GM21390 (cell line): ENCODE results near the gene IFITM5.
"Not testable (repeated sequence)": the region's sequence is repeated elsewhere in the genome, so short reads cannot be mapped to it uniquely, and the experiment has no call there.

Source experiments
- ATAC-seq: cut with Tn5 transposase; IDR thresholded peaks from one replicate; pipeline ENCODE4 v1.9.1; 2021; ENCODE audit not compliant: unreplicated experiment

The IFITM5 gene

DNA sequence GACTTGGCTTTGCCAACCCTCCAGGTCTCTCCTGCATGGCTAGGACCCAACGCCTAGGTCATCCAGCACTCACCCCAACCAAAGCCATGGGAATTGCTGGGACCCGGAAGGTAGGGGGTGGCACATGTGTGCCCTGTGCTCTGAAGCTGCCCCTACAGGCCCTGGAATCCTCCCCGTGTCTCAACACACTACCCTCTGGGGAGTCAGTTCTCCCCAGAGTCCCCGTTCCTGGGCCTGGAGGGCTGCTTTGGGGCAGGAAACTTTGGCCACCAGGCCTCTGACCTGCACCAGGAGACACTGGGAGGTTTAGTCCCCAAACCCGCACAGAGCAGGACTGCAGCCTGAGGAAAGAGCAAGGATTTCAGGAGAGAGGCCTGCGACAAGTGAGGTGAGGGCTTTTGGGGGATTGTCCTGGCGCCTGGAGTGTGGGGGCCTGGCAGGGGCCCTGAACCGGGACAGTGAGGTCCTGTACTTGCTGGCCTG, 14.0 kb upstream of the IFITM5 start:
- no peak for ATAC-seq

- ATAC-seq: no peak
Measured at GRCh38 chr11:312092-312816, 12.9 kb upstream of the IFITM5 start.

DNA sequence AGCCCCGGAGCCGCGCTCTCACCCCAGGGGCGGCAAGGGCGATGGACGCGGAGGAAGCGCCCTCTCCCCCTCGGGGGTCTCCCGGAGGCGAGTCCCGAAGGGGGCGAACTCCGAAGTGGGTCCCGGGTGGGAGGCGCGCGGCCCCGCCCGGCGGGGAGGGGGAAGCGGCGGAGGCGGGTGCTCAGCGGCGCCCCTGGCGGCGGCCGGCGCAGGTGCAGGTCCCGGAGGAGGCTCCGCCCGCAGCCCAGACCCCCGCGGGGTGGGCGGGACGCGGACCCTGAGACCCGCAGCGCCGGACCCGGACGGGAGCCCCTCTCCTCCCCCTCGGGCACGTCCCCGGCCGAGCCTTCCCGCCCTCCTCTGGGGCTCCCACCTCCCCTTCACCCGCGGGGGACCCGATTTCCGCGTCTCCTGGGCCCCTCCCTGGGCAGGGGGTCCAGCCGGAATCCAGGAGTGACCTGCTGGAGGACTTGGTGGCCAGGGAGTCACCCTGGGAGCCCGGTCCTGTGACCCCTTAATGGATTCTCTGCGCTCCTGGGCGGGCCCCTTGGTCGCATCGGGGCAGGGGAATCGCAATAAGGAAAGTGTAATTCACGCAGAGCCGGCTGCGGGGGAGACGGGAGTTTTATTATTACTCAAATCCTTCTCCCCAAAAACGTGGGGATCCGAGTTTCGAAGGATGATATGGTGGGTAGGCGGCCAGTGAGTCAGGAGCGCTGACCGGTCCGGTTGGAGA, 11.9 kb upstream of the IFITM5 start:
- ATAC-seq: not testable (repeated sequence)

DNA sequence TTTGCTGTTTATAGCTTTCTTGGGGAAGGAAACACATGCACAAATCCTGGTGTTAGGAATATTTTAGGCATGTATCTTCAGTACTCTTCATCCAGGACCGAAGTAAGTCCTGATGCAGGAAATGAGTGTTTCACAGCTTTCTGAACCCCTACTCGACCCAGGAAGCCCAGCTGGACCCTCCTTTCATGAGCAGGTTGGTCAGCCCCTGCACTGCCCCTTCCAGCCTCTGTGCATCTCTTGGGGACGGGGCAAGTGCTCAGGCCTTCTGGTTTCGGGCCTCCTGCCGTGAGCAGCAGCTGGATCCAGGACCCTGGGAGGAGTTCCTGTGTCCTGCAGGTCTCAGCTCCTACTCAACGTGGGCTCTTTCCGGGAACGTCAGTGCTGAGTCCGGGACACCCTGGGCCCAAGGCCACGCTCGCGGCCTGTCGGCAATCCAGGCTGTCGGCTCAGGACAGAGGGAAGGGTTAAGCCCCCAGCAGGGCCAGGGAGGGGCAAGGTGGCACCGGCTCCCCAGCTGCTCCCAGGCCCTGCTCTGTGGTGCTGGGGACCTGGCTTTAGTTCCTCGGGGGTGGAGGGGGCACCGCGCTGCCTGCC, 10.8 kb upstream of the IFITM5 start:
- ATAC-seq: not testable (repeated sequence)

DNA sequence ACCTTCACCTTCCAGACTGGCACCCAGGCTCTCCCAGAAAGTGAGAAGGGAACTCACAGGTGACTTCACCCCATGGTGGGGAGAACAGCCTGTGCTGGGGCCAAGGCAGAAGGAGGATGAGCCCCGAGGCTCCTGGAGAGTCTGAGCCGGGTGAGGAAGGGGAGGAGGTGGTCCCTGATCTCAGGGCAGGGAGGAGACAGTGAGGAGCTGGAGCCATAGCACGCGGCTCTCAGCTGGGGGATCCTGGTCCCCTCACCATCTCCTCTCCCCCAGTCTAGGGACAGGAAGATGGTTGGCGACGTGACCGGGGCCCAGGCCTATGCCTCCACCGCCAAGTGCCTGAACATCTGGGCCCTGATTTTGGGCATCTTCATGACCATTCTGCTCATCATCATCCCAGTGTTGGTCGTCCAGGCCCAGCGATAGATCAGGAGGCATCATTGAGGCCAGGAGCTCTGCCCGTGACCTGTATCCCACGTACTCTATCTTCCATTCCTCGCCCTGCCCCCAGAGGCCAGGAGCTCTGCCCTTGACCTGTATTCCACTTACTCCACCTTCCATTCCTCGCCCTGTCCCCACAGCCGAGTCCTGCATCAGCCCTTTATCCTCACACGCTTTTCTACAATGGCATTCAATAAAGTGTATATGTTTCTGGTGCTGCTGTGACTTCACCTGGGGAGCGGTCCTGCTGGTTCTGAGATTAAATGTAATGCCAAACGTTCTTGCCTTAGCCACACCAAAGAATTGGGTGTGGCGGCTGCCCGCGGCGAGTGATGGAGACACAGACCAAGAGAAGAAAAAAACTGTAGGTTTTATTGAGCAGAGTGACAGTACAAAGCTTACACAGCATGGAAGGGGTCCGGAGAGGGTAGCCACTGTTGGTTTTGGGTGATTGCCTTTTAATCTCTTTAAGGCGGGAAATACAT, 9.7 kb upstream of the IFITM5 start:
- not testable (repeated sequence) for ATAC-seq

DNA sequence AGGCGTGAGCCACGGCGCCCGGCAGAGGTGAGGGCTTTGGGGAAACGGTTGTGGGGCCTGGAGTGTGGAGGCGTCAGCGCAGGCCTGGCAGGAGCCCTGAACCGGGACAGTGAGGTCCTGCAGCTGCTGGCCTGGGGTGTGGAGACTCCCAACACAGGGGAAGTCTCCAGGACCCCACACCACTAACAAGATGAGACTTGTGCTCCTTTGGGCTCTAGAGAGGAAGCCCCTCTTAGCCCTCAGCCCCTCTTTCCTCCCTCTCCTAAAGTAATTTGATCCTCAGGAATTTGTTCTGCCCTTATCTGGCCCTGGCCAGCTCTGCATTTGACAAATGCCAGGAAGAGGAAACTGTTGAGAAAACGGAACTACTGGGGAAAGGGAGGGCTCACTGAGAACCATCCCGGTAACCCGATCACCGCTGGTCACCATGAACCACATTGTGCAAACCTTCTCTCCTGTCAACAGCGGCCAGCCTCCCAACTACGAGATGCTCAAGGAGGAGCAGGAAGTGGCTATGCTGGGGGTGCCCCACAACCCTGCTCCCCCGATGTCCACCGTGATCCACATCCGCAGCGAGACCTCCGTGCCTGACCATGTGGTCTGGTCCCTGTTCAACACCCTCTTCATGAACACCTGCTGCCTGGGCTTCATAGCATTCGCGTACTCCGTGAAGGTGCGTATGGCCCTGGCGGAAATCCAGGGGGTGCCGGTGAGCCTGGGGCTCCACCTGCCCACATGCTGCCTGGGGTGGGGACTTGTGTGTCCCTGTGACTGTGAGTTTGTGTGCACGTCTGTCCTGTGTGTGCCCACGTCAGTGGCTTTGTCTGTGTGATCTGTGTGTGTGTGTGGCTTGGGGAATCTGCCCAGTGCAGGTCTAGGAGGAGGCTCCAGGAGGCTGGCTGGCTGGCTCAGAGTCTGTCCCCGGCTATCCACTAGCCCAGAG, 8.7 kb upstream of the IFITM5 start, which contains the start of gene IFITM2:
IFITM2 (plus strand) TSS at position 51 of the 943 bp plus-strand sequence; CDS start at position 428, 377 bp downstream.
- ATAC-seq: not testable (repeated sequence)

- no peak for ATAC-seq
Measured at GRCh38 chr11:306645-307371, 7.5 kb upstream of the IFITM5 start.

GRCh38 chr11:305844-306211, 6.5 kb upstream of the IFITM5 start:
- no peak for ATAC-seq

DNA sequence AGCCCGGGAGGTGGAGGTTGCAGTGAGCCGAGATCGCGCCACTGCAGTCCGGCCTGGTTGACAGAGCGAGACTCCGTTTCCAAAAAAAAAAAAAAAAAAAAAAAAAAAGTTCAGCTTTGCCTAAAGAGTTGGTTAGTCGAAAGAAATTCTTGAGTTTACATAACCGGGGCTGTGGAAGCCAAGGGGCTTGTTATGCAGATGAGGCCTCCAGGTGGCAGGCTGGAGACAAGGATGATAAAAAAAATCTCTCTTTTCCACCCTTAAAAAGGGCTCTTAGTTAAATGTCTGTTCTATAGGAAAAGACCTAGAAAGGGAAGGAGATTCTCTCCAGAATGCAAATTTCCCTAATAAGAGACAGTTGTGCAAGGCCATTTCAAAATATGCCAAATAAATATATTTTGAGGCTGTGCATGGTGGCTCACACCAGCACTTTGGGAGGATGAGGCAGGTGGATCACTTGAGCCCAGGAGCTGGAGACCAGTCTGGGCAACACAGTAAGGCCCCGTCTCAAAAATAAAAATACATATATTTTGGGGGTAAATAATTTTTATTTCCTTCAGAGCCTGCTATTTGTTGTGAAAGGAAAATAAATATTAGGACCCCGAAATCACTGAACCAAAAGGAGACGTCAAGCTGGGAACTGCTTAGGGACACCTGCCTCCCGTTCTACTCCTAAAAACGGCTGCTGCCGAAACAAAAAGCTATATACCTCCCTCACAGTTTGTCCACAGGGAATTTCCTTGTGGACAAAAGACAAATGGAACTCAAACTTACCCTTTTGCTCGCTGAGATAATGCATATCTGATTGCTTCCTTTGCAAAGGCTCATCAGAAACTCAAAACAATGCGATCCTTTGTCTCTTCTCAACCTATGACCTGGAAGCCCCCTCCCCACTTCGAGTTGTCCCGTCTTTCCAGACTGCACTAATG, 5.9 kb upstream of the IFITM5 start:
- no peak for ATAC-seq

DNA sequence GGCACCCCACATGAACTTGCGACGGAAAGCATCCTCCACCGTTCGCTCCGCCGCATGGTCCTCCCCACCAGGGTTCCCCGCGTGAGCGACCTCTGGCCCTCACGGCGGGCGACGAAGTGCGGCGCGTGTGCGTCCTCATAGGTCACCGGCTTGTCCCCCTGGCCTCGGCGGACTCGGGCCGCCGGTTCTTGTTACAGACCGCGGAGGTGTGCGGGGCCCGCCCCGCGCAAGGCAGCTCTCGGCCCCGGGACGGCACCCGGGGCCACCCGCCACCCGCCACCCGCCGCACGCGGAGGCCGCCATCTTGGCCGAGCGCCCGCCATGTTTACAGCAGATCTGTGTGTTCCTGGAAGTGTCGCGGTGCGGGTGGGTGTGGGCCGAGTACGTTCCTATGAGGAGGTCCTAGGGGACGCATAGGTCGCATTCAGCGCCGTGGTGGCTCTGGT, 4.8 kb upstream of the IFITM5 start:
- no peak for ATAC-seq

- no peak for ATAC-seq
Measured at GRCh38 chr11:303363-303762, 4.0 kb upstream of the IFITM5 start.

DNA sequence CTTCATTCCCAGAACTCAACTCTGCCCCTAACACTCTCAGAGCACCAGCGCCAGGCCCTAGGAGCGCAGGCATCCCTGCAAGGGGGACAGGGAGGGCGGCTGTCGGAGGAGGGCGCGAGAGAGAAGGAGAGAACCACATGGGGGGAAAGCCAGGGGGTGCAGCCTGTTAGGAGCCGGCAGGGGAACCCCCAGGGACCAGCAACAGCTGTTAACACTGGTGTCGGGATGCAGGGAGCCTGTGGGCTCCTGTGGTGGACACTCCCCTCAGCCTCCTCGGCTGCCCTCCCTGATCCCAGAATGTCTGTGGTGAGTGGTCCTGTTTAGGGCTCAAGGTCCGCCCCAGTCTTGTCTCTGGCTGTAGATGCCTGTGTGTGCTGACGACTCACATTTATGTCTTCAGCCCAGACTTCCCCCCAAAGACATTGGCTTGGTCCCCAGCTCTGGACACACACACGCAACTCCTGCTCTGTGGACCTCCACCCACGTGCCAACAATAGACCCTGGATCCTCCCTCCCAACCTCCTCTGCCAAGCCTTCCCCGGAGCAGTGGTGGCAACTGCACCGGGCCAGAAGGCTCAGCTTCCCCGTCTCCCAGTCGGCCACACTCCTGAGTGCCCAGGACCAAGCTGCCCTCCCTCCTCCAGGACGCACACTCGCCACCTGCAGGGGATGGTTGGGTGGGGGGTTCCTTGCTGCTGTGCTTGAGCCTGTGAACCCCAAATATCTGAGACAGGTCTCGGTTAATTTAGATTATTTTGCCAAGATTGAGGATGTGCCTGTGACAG, 817 bp upstream of the IFITM5 start:
- ATAC-seq: no peak

DNA sequence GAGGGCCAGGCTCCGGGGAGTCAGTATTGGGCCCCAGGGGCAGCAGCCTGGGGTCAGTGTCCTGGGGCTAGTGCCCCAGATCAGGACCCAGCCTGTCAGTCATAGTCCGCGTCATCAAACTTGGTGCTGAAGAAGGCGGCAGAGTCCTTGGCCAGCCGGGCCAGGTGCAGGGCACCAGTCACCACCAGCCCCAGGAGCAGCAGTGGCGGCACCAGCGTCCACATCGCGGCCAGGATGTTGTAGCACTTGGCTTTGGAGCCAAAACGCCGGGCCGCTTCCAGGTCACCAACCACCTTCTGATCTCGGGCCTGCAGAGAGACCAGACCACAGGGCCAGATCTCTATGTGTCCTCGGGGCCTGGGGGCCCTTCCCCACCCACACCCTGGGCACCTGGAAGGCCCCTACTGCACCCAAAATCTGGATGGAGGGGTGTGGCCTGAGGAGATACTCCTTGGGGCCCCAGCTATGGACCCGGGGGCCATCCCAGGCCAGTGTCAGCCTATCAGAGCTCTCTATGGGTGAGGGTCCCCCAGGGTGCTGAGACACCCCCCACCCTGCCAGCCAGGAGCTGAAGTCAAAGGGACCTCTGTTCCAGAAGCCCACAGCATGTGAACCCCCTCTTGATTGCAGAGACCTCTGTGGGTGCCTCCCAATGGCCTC, 790 bp downstream of the IFITM5 start:
- ATAC-seq: no peak

- ATAC-seq: no peak
Measured at GRCh38 chr11:297586-298405, 1.5 kb downstream of the IFITM5 start.

DNA sequence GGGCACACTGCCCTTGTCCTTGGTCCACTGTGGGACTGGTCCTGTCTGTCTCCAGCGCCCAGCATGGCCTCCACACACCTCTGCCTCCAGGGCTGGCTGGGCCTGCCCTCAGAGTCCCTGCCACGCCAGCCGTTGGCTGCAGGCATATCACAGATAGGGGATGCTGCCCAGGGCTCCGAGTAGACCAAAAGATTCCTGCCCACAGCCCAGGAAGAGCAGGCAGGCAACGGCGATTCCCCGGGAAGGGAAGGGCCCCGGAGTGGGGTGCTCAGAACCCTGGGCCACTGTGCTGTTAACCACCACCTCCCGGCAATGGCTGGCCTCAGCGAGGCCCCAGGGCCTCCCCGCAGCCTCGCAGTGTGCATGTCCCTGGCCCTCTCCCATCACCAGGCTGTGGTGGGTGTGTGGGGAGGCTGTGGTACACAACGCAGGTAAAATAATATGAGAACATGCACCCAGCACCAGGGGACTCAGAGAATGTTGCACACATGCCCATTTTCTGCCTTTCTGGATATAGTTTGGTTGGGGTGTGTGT, 2.2 kb downstream of the IFITM5 start:
- ATAC-seq: no peak
